HEK293 (cell line): ENCODE results near the gene PRKCQ.

Experiments used
- AEBP2 ChIP-seq: fragments of 450-650 bp; formaldehyde crosslinking; IDR thresholded peaks from 2 replicates; pipeline ENCODE4 v1.5.1; 2016; ENCODE audit warnings: missing biosample characterization, missing genetic modification characterization, borderline replicate concordance
- KLF16 ChIP-seq: fragments of 450-650 bp; formaldehyde crosslinking; IDR thresholded peaks from 2 replicates; pipeline ENCODE4 v1.5.1; 2017; ENCODE audit warnings: missing biosample characterization, missing genetic modification characterization
- MYNN ChIP-seq: fragments of 450-650 bp; formaldehyde crosslinking; IDR thresholded peaks from 2 replicates; pipeline ENCODE4 v1.5.1; 2016; ENCODE audit warnings: missing biosample characterization, missing genetic modification characterization, borderline replicate concordance
- PATZ1 ChIP-seq: fragments of 450-650 bp; formaldehyde crosslinking; IDR thresholded peaks from 2 replicates; pipeline ENCODE4 v1.5.1; 2016; ENCODE audit warnings: missing biosample characterization, missing genetic modification characterization
- RBAK ChIP-seq: fragments of 450-650 bp; formaldehyde crosslinking; IDR thresholded peaks from 2 replicates; pipeline ENCODE4 v1.5.1; 2016; ENCODE audit warnings: missing biosample characterization, missing genetic modification characterization
- TCF7L2 ChIP-seq: IDR thresholded peaks from 2 replicates; pipeline ENCODE4 v1.6.1; 2011; ENCODE audit warnings: low read depth, mild to moderate bottlenecking, inconsistent platforms, low read length, moderate library complexity, borderline replicate concordance
- ZBTB1 ChIP-seq: fragments of 450-650 bp; formaldehyde crosslinking; IDR thresholded peaks from 2 replicates; pipeline ENCODE4 v1.5.1; 2016; ENCODE audit warnings: missing biosample characterization, missing genetic modification characterization
- ZNF239 ChIP-seq: fragments of 450-650 bp; formaldehyde crosslinking; IDR thresholded peaks from 2 replicates; pipeline ENCODE4 v1.5.1; 2016; ENCODE audit warnings: missing biosample characterization, missing genetic modification characterization
- ZNF362 ChIP-seq: fragments of 450-650 bp; formaldehyde crosslinking; IDR thresholded peaks from 2 replicates; pipeline ENCODE4 v1.5.1; 2016; ENCODE audit warnings: missing biosample characterization, missing genetic modification characterization
- ZNF391 ChIP-seq: fragments of 450-650 bp; formaldehyde crosslinking; IDR thresholded peaks from 2 replicates; pipeline ENCODE4 v1.5.1; 2016; ENCODE audit warnings: low read depth, missing biosample characterization, missing genetic modification characterization, borderline replicate concordance
- ZNF501 ChIP-seq: fragments of 450-650 bp; formaldehyde crosslinking; IDR thresholded peaks from 2 replicates; pipeline ENCODE4 v1.5.1; 2016; ENCODE audit warnings: missing biosample characterization, missing genetic modification characterization
- TF ChIP-seq, protein P1 (sequence below): fragments of 450-650 bp; formaldehyde crosslinking; IDR thresholded peaks from 2 replicates; pipeline ENCODE4 v1.5.1; 2016; ENCODE audit warnings: missing biosample characterization, missing genetic modification characterization
- TF ChIP-seq, protein P2 (sequence below): fragments of 450-650 bp; formaldehyde crosslinking; IDR thresholded peaks from 2 replicates; pipeline ENCODE4 v1.5.0; 2017; ENCODE audit warnings: missing biosample characterization, missing genetic modification characterization, borderline replicate concordance

- no peak for TF ChIP-seq ZNF391 (tag by site-specific recombination)
- no peak for TF ChIP-seq KLF16 (tag by site-specific recombination)
- no peak for TF ChIP-seq ZNF362 (tag by site-specific recombination)
- TF ChIP-seq, protein P1, sequence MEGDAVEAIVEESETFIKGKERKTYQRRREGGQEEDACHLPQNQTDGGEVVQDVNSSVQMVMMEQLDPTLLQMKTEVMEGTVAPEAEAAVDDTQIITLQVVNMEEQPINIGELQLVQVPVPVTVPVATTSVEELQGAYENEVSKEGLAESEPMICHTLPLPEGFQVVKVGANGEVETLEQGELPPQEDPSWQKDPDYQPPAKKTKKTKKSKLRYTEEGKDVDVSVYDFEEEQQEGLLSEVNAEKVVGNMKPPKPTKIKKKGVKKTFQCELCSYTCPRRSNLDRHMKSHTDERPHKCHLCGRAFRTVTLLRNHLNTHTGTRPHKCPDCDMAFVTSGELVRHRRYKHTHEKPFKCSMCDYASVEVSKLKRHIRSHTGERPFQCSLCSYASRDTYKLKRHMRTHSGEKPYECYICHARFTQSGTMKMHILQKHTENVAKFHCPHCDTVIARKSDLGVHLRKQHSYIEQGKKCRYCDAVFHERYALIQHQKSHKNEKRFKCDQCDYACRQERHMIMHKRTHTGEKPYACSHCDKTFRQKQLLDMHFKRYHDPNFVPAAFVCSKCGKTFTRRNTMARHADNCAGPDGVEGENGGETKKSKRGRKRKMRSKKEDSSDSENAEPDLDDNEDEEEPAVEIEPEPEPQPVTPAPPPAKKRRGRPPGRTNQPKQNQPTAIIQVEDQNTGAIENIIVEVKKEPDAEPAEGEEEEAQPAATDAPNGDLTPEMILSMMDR, result no peak
- TF ChIP-seq RBAK (tag by site-specific recombination), result no peak
- TF ChIP-seq AEBP2 (tag by site-specific recombination), result no peak
- no peak for TF ChIP-seq TCF7L2
- TF ChIP-seq, protein P2, sequence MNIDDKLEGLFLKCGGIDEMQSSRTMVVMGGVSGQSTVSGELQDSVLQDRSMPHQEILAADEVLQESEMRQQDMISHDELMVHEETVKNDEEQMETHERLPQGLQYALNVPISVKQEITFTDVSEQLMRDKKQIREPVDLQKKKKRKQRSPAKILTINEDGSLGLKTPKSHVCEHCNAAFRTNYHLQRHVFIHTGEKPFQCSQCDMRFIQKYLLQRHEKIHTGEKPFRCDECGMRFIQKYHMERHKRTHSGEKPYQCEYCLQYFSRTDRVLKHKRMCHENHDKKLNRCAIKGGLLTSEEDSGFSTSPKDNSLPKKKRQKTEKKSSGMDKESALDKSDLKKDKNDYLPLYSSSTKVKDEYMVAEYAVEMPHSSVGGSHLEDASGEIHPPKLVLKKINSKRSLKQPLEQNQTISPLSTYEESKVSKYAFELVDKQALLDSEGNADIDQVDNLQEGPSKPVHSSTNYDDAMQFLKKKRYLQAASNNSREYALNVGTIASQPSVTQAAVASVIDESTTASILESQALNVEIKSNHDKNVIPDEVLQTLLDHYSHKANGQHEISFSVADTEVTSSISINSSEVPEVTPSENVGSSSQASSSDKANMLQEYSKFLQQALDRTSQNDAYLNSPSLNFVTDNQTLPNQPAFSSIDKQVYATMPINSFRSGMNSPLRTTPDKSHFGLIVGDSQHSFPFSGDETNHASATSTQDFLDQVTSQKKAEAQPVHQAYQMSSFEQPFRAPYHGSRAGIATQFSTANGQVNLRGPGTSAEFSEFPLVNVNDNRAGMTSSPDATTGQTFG (tag by site-specific recombination), result no peak
- no peak for TF ChIP-seq ZNF501 (tag by site-specific recombination)
- no peak for TF ChIP-seq PATZ1
- no peak for TF ChIP-seq ZBTB1 (tag by site-specific recombination)
- TF ChIP-seq ZNF239, result no peak
- TF ChIP-seq MYNN, result no peak
Measured at GRCh38 chr10:6460861-6461409, 119.1 kb downstream of the PRKCQ start.
